ENCODE data around the gene MTCP1. TPM values are rescaled to one million over a fixed set of nuclear protein-coding genes. Genes with fewer than 3 reads are reported as not detected.

MTCP1 gene
- total and polyA plus RNA-seq, 2 of the 8 experiments (the other 6 are each of a cell fraction or from before 2014, with no cell fraction given), result 1.2 to 12.3 TPM

GRCh38 chrX:155112171-155112570 is 41.2 kb upstream of the MTCP1 start:
- Histone ChIP-seq H3K4me1 (replicated peaks in 1 of 4; ENCODE audit: control insufficient read depth in 3 of 4, insufficient read depth in 4 of 4, low read length in 3 of 4) (no peaks in the 10 kb centered on the region), H3K56ac (replicated peaks; ENCODE audit: insufficient read length, low read depth, low read length) (no peak overlapping the region), H4K20me1 (replicated peaks in 1 of 2; ENCODE audit: control insufficient read depth in 1 of 2, insufficient read depth in 2 of 2, low read length in 2 of 2) (no peaks in the 10 kb centered on the region), H4K5ac (ENCODE audit: insufficient read length, low read depth, low read length) (no peak overlapping the region), H3K79me2 (ENCODE audit: control insufficient read depth in 1 of 2, insufficient read depth in 2 of 2, low read length in 2 of 2) (no peaks in the 10 kb centered on the region), H2AK5ac (ENCODE audit: low read depth, low read length) (no peak overlapping the region), H4K91ac (replicated peaks; ENCODE audit: insufficient read length, low read length) (no peak overlapping the region), H3K14ac (ENCODE audit: insufficient read length) (no peak overlapping the region), H2BK12ac (ENCODE audit: low read depth, low read length) (no peak overlapping the region), H3K79me1 (ENCODE audit: low read depth, low read length) (no peaks in the 10 kb centered on the region), H3K23me2 (ENCODE audit: low read depth, low read length) (no peaks in the 10 kb centered on the region), H3K18ac (ENCODE audit: extremely low read depth, low read length) (no peak overlapping the region), H3K9ac (replicated peaks in 1 of 4; ENCODE audit: extremely low read depth in 1 of 4, low read depth in 3 of 4, low read length in 3 of 4) (no peak overlapping the region), H3K4ac (replicated peaks; ENCODE audit: insufficient read length, low read depth, low read length) (no peak overlapping the region), H3K4me3 (ENCODE audit: extremely low read depth in 1 of 4, insufficient read depth in 2 of 4, low read depth in 3 of 4, low read length in 4 of 4) (no peak overlapping the region), H2BK15ac (ENCODE audit: low read length) (no peak overlapping the region), H2BK20ac (ENCODE audit: low read length) (no peak overlapping the region), H2AFZ (ENCODE audit: low read length) (no peak overlapping the region), H3K23ac (ENCODE audit: insufficient read length) (no peak overlapping the region), H4K8ac (ENCODE audit: extremely low read depth, insufficient read depth, low read length) (no peak overlapping the region), H3K4me2 (ENCODE audit: insufficient read depth in 1 of 2, low read depth in 2 of 2, low read length in 2 of 2) (no peak overlapping the region), H3K36me3 (ENCODE audit: control insufficient read depth in 2 of 4, insufficient read depth in 4 of 4, low read length in 3 of 4) (no peaks in the 10 kb centered on the region; a peak in 3 of 8 replicates), H3K27ac (ENCODE audit: low read depth, low read length) (no peak overlapping the region), H2BK5ac (ENCODE audit: low read depth, low read length) (no peak overlapping the region), H2BK120ac (replicated peaks; ENCODE audit: low read depth, low read length) (no peak overlapping the region), H3K9me3 (ENCODE audit: insufficient read depth in 2 of 2, low read depth in 1 of 2, low read length in 1 of 2) (no peaks in the 10 kb centered on the region), H3K27me3 (replicated peaks in 1 of 4; ENCODE audit: control insufficient read depth in 3 of 4, extremely low read depth in 1 of 4, insufficient read depth in 3 of 4, low read length in 3 of 4) (no peaks in the 10 kb centered on the region)
- CTCF ChIA-PET (ENCODE audit: partially characterized antibody), result no interaction called here
- WGBS, 2 experiments (ENCODE audit: extremely low coverage in 1 of 2, insufficient coverage in 1 of 2, insufficient read length in 1 of 2, insufficient replicate concordance in 2 of 2, low coverage in 1 of 2, low lambda C conversion rate in 2 of 2, missing lambda C conversion rate in 1 of 2), result 98% methylated on average over 3 of the region's 3 CpGs; no CpG with 5 or more reads in 1 of the 2 experiments
- POLR2A ChIA-PET (ENCODE audit: partially characterized antibody), result no interaction called here
- DNase-seq (ENCODE audit: low read depth in 1 of 2, low spot score in 2 of 2) (no peak), FAIRE-seq (no peak)
- TF ChIP-seq USF2 (IDR thresholded peaks at IDR 0.05; ENCODE audit: low read length) (no peak), FOSL1 (IDR thresholded peaks at IDR 0.05; ENCODE audit: insufficient read depth, low read depth, low read length) (no peak), SIRT6 (IDR thresholded peaks at IDR 0.05; ENCODE audit: low read length) (no peak), RXRA (IDR thresholded peaks at IDR 0.05; ENCODE audit: insufficient read depth, low read depth, low read length) (no peak), SIX5 (IDR thresholded peaks at IDR 0.05; ENCODE audit: low read depth, low read length) (no peak), POU5F1 (IDR thresholded peaks at IDR 0.05; ENCODE audit: low read depth, low read length) (no peak), POLR2AphosphoS5 (IDR thresholded peaks at IDR 0.05; ENCODE audit: low read depth, low read length) (no peak), CBX5 (IDR thresholded peaks at IDR 0.05; ENCODE audit: low read depth, low read length) (no peak), TAF1 (IDR thresholded peaks at IDR 0.05; ENCODE audit: low read depth, low read length) (no peak), BRCA1 (IDR thresholded peaks at IDR 0.05; ENCODE audit: low read depth, low read length) (no peak), GABPA (IDR thresholded peaks at IDR 0.05; ENCODE audit: borderline replicate concordance, insufficient read depth, low read length) (no peak), CTBP2 (IDR thresholded peaks at IDR 0.05; ENCODE audit: borderline replicate concordance, insufficient read depth, insufficient read length, low read length) (no peak), TEAD4 (IDR thresholded peaks at IDR 0.05; ENCODE audit: low read depth, low read length) (no peak), SP1 (IDR thresholded peaks at IDR 0.05; ENCODE audit: low read depth, low read length) (no peak)
